GM18508 (cell line): Measurements from ENCODE around the gene ZFAND2B.

Experiments used
- ATAC-seq: cut with Tn5 transposase; IDR thresholded peaks from one replicate; pipeline ENCODE4 v1.9.1; 2021; ENCODE audit warnings: moderate number of reproducible peaks; ENCODE audit not compliant: insufficient read depth, unreplicated experiment

ZFAND2B gene

GRCh38 chr2:219218732-219219701 lies 12.4 kb downstream of the ZFAND2B start, which contains the start of gene ABCB6:
Gene ABCB6, minus strand, starts transcription at chr2:219218958. Its CDS starts 285 bp downstream, at chr2:219218673.
- ATAC-seq: no peak

DNA sequence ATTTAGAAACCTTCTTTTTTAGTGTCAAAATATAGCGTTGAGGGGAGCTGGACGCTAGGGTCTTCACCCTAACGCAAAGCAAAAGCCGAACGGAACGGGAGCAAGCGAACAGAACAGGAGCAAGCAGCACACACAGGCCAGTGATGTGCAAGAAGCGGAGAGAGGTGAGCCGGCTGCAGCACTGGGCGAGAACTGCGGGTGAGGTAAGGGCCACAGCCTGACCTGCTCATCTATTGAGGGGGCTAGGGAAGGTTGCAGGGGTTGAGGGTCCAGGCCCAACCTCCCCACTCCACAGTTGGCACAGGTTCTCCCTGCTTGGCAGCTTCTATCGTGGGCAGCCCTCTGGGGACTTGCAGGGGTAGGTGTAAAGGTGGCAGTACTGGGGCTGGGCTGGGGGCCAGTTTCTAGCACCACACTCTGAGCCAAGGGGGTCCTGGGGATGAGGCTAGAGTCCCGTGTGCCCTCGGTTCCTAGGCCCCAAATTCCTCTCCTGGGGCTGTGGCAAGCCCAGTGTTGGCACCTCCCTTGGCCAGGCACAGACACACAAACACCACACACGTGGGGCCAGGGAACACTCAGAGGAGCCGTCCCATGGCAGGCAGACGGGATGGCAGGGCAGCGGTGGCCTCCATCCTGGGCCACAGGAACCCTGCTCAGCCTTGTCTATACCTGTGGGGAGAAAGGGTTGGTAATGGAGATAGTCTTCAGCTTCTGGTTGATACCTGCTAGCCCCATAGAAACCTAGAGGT lies 13.4 kb downstream of the ZFAND2B start:
- ATAC-seq: no peak

- ATAC-seq: no peak
These were observed 14.2 kb downstream of the ZFAND2B start for GRCh38 chr2:219220652-219221402.

DNA sequence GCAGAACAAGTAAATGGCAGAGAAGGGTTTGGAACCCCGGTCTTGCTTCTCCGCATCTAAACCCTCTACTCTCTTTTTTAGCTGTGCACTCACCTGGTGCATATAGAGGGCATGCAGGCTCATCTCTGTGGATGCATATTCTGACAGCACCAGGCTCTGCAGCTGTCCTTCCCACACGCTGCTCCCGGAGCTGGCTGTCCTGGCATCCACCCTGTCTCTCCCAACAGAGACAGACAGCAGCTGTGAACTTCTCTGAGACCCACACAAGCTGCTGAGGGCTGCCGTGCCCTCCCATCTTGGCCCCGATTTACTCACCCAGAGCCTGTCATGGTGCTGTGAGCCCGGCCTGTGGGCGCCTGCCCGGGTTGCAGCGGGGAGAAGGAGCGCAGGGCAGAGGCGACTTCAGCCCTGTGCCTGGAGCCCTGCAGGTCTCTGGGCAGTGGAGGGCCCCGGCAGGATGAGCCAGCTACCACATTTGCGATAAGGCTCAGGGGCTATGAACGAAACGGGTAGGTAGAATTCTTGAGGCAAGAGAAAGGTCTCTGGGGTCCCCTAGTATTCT lies 15.5 kb downstream of the ZFAND2B start:
- ATAC-seq: no peak

DNA sequence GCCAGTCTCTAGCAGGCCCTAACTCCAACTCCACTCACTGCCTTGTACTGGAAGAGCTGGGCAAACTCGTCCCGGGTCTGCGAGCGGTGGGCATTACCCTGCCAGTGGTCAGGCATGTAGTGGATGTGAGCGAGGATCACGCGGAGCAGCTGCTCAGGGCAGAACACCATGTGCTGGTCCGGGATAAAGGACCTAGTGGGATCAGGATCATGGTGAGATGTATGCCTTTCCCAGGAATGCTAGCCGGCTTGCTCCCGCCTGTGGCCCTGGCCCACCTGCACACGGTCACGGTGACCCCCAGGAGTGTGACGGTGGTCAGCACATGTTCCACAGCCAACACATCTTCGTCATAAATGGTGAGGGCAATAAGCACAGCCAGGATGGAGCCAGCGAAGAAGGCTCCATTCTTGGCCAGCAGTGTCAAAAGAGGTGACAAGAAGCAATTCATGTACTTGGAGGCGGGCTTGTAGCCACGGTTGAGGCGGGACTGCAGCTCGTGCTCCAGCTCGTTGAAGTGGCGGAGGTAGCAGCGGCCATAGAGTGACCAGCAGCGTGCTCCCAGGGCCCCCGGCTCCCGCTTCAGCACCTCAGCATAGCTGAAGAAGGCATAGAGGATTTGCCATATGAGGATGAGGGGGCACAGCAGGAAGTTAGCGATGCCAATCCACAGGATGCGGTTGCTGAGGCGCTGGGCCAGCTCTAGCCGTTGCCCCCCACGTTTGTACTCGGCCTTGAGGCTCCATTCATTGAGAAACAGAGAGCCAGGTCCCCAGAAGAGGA lies 17.4 kb downstream of the ZFAND2B start:
- ATAC-seq: no peak

DNA sequence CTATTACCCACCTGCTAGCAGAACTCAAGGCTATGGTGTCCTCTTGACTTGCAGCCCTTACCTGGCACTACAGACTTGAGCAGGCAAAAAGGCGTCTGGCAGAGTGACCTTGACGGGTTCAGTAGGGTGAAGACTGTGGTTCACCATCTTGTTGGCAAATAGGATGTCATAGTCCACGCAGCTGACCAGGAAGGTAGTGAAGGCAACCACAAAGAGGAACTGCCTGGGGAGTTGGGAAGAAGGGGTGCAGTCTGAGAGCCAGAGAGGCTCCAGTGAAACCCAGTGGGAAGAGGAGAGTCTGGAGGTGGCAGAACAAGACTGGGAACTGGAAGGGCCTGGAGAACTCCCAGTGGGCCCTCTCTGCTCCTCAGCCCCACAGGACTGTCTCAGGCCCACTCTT lies 18.8 kb downstream of the ZFAND2B start:
- ATAC-seq: no peak

- no peak for ATAC-seq
These were observed 21.7 kb downstream of the ZFAND2B start for GRCh38 chr2:219228041-219228910.

- no peak for ATAC-seq
These were observed 22.3 kb downstream of the ZFAND2B start for GRCh38 chr2:219228911-219229304.

- peak; percentile 93 for ATAC-seq
These were observed 22.9 kb downstream of the ZFAND2B start, which contains the start of the genes ANKZF1 and ATG9A for GRCh38 chr2:219229305-219230058. Gene ANKZF1, plus strand, starts transcription at chr2:219229806. Its CDS starts 452 bp downstream, at chr2:219230258. Gene ATG9A, minus strand, starts transcription at chr2:219229636. Its CDS starts 1,612 bp downstream, at chr2:219228024.

- no peak for ATAC-seq
These were observed 23.5 kb downstream of the ZFAND2B start for GRCh38 chr2:219230059-219230540.

DNA sequence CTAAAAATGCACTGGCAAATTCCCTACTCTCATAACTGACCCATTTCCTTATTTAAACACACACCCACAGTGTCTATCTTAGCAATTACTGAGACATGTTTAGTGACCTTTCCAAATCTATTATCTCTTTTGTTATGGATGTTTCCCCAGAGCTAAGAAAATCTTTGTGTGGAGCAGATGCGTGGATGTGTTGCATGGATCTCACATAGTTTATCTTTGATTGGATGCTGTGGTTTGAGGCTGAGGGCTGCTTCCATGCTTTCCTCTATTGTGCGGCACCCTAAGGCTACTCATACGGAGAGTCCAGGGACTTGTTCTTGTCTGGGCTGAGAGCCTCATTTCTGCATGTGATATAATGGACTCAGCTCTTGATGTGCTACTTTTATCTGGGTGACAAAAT lies 27.7 kb downstream of the ZFAND2B start:
- ATAC-seq: no peak

GRCh38 chr2:219243291-219243761 lies 36.7 kb downstream of the ZFAND2B start:
- no peak for ATAC-seq

DNA sequence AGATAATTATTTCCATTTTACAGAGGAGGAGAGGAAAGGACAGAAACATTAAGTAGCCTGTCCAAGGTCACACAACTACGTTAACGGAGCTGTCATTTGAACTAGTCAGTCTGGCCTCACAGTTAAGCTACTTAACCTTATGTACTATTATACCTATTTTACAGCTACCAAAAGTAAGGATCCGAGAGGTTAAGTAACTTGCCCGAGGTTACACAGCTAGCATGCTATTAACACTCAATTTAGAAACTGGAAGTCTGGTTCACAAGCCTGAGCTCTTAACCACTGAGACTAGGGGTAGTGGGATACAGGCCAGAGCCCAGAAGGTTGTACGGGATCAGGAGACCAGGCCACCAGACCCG lies 38.2 kb downstream of the ZFAND2B start:
- no peak for ATAC-seq

DNA sequence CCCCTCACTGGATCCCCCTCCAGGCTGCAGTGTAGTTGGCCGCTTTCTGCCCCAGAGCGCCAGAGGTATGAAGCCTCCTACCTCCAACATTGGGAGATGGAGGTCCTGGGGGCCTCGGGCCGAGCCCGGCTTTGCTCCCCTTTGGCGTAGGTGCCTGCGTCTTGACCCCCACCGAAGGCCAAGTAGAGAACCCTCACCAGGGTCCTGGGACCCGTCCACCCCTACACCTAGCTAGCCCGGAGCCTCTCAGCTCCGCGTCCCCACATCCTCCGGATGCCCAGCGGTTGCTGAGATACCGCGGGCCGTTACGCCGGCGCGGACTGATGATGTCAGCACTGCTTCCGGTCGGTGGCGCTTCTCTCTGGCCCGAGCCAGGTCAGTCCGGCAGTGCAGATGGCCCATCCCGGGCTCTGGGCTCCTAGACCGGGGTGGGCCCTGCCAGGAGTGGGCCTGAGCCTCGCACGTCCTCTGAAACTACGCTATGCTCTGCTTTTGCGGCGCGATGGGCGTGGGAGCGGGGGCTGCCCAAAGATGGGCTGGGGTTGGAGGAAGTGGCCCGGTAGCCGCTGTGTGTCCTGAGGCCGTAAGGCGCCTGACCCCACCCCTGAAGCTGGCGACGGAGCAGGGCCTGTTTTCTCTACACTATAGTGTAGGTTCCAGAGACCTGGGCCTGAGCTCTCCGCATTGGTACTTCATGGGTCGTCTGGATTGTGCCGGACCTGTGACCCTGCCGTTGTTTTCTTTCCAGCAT lies 38.7 kb downstream of the ZFAND2B start, which contains the start of the genes GLB1L and STK16:
GLB1L (minus strand) TSS at position 297 of the 751 bp plus-strand sequence. CDS start 1,871 bp downstream, outside the sequence.
STK16 (plus strand) TSS at position 332 of the 751 bp plus-strand sequence. CDS start 521 bp downstream, outside the sequence.
- ATAC-seq: peak; percentile 41

DNA sequence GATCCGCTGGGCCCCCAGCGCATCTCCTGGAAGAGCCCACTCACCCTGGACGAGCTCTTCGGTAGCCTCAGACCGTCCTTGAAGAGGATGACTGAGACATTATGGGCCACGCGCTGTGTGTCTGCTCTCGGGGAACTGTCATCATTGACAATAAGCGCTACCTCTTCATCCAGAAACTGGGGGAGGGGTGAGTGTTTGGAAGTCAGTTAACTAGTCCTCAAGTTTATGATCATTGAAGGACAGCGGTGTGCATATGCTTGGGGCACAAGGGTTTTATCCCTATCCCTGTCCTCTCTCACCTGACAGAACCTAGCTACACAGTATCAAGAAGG lies 39.3 kb downstream of the ZFAND2B start:
- ATAC-seq: no peak

GRCh38 chr2:219246559-219246958 lies 40.0 kb downstream of the ZFAND2B start:
- ATAC-seq: no peak
